ENCODE measurements around the gene MT1H. TPM values are rescaled to one million over a fixed set of nuclear protein-coding genes. Genes with fewer than 3 reads are reported as not detected.

MT1H gene
- total RNA-seq, 1 experiment from 2014 or later, result not detected

- H3K9me3 Mint-ChIP-seq (ENCODE audit: unreplicated experiment), result no peaks in the 10 kb centered on the region
- H3K4me3 Mint-ChIP-seq (ENCODE audit: unreplicated experiment), result no peak overlapping the region
- H3K27ac Mint-ChIP-seq (ENCODE audit: low read depth, unreplicated experiment), result peak overlapping the region; percentile 23
- H3K4me1 Mint-ChIP-seq (ENCODE audit: insufficient read depth, unreplicated experiment), result peaks cover 12% of the 10 kb centered on the region
- DNase-seq (ENCODE audit: unreplicated experiment), result no peak
- no peaks in the 10 kb centered on the region for H3K27me3 Mint-ChIP-seq (ENCODE audit: insufficient read depth, unreplicated experiment)
- no peak for TF ChIP-seq CTCF (IDR thresholded peaks at IDR 0.05; ENCODE audit: unreplicated experiment)
- no peaks in the 10 kb centered on the region for H3K36me3 Mint-ChIP-seq (ENCODE audit: insufficient read depth, unreplicated experiment)
- POLR2A ChIA-PET, result interaction anchor here (1.0 to 2.5 kb wide), 5 partner anchors 9 to 43 kb away, joined by 3 to 14 read pairs (median 5); partner anchors contain the start of genes MT1E and MT1X
- intact Hi-C loops (cut with micrococcal nuclease), result loop anchor here (5.0 kb wide), 2 partner anchors 33 to 128 kb away; partner anchors contain the start of gene MT2A
- no TSS peak for BruUV-seq (replicated peaks)
- CTCF ChIA-PET, result interaction anchor here (0.6 to 2.1 kb wide), 3 partner anchors 29 to 62 kb away, joined by 3 to 7 read pairs (median 3); no protein-coding TSS in a partner anchor
These were observed 29.5 kb upstream of the MT1H start for GRCh38 chr16:56640076-56640475.

GRCh38 chr16:56641166-56641565, 28.4 kb upstream of the MT1H start:
- no peaks in the 10 kb centered on the region for H3K27me3 Mint-ChIP-seq (ENCODE audit: insufficient read depth, unreplicated experiment)
- ChIA-PET POLR2A (interaction anchor here (0.6 to 2.5 kb wide), 6 partner anchors 8 to 123 kb away, joined by 3 to 14 read pairs (median 6); partner anchors contain the start of genes MT1E and MT1X), CTCF (interaction anchor here (0.6 to 1.0 kb wide), 2 partner anchors 15 to 39 kb away, joined by 3 read pairs; no protein-coding TSS in a partner anchor)
- H3K4me1 Mint-ChIP-seq (ENCODE audit: insufficient read depth, unreplicated experiment), result peaks cover 12% of the 10 kb centered on the region
- no peak for DNase-seq (ENCODE audit: unreplicated experiment)
- H3K9me3 Mint-ChIP-seq (ENCODE audit: unreplicated experiment), result no peaks in the 10 kb centered on the region
- no TSS peak for BruUV-seq (replicated peaks)
- no peak for TF ChIP-seq CTCF (IDR thresholded peaks at IDR 0.05; ENCODE audit: unreplicated experiment)
- H3K36me3 Mint-ChIP-seq (ENCODE audit: insufficient read depth, unreplicated experiment), result no peaks in the 10 kb centered on the region
- H3K27ac Mint-ChIP-seq (ENCODE audit: low read depth, unreplicated experiment), result no peak overlapping the region
- H3K4me3 Mint-ChIP-seq (ENCODE audit: unreplicated experiment), result no peak overlapping the region
- intact Hi-C loops (cut with micrococcal nuclease), result loop anchor here (5.0 kb wide), 2 partner anchors 34 to 129 kb away; partner anchors contain the start of gene MT2A

GRCh38 chr16:56643080-56643778, 26.4 kb upstream of the MT1H start:
- no TSS peak for BruUV-seq (replicated peaks)
- intact Hi-C loops (cut with micrococcal nuclease), result loop anchor here (1.0 to 5.0 kb wide), 3 partner anchors 36 to 131 kb away; partner anchors contain the start of gene MT2A
- ChIA-PET POLR2A (interaction anchor here (0.5 to 2.8 kb wide), 12 partner anchors 12 to 801 kb away, joined by 3 to 27 read pairs (median 4); partner anchors contain the start of genes MT1E, MT1F, MT1X and MT2A), CTCF (interaction anchor here (0.6 to 1.8 kb wide), 12 partner anchors 9 to 150 kb away, joined by 3 to 5 read pairs (median 4); partner anchors contain the start of genes MT1E and MT3)
- no peaks in the 10 kb centered on the region for H3K9me3 Mint-ChIP-seq (ENCODE audit: unreplicated experiment)
- TF ChIP-seq CTCF (IDR thresholded peaks at IDR 0.05; ENCODE audit: unreplicated experiment), result peak; percentile 62
- H3K4me1 Mint-ChIP-seq (ENCODE audit: insufficient read depth, unreplicated experiment), result peaks cover 3% of the 10 kb centered on the region
- no peaks in the 10 kb centered on the region for H3K36me3 Mint-ChIP-seq (ENCODE audit: insufficient read depth, unreplicated experiment)
- H3K4me3 Mint-ChIP-seq (ENCODE audit: unreplicated experiment), result peak overlapping the region; percentile 25
- peak; percentile 86 for DNase-seq (ENCODE audit: unreplicated experiment)
- H3K27me3 Mint-ChIP-seq (ENCODE audit: insufficient read depth, unreplicated experiment), result no peaks in the 10 kb centered on the region
- no peak overlapping the region for H3K27ac Mint-ChIP-seq (ENCODE audit: low read depth, unreplicated experiment)

GRCh38 chr16:56643833-56644232, 25.8 kb upstream of the MT1H start:
- no TSS peak for BruUV-seq (replicated peaks)
- no peak for DNase-seq (ENCODE audit: unreplicated experiment)
- CTCF ChIA-PET, result interaction anchor here (0.6 to 1.8 kb wide), 12 partner anchors 9 to 151 kb away, joined by 3 to 7 read pairs (median 4); partner anchors contain the start of genes MT1E and MT3
- no peak for TF ChIP-seq CTCF (IDR thresholded peaks at IDR 0.05; ENCODE audit: unreplicated experiment)
- Mint-ChIP-seq H3K27me3 (ENCODE audit: insufficient read depth, unreplicated experiment) (no peaks in the 10 kb centered on the region), H3K4me3 (ENCODE audit: unreplicated experiment) (peak overlapping the region; percentile 25), H3K27ac (ENCODE audit: low read depth, unreplicated experiment) (no peak overlapping the region), H3K4me1 (ENCODE audit: insufficient read depth, unreplicated experiment) (peaks cover 3% of the 10 kb centered on the region), H3K36me3 (ENCODE audit: insufficient read depth, unreplicated experiment) (no peaks in the 10 kb centered on the region), H3K9me3 (ENCODE audit: unreplicated experiment) (no peaks in the 10 kb centered on the region)
- intact Hi-C loops (cut with micrococcal nuclease), result loop anchor here (1.0 to 5.0 kb wide), 3 partner anchors 37 to 132 kb away; partner anchors contain the start of gene MT2A
- POLR2A ChIA-PET, result interaction anchor here (0.5 to 2.8 kb wide), 12 partner anchors 13 to 801 kb away, joined by 3 to 27 read pairs (median 4); partner anchors contain the start of genes MT1E, MT1F, MT1X and MT2A

Data from MCF 10A (cell line).